SJSA1 (cell line): Measurements from ENCODE around the gene TAF10. TPM values are rescaled to one million over a fixed set of nuclear protein-coding genes. Genes with fewer than 3 reads are reported as not detected.

Experiments
- DNase-seq, 2 experiments: peaks; one replicate each; pipeline ENCODE4 v3.0.0-alpha.2; 2015 to 2020; ENCODE audit warnings: low spot score in 2 of 2, low read depth in 1 of 2
- H3K27ac ChIP-seq: fragments of 250-450 bp; sonication (Bioruptor Pico); 2 replicates; pipeline ENCODE4 v1.5.1; 2020; ENCODE audit warnings: mild to moderate bottlenecking, moderate library complexity
- H3K27me3 ChIP-seq: fragments of 250-450 bp; sonication (Bioruptor Pico); replicated peaks from 2 replicates; pipeline ENCODE4 v1.5.1; 2020; ENCODE audit warnings: mild to moderate bottlenecking, moderate library complexity
- H3K36me3 ChIP-seq: fragments of 250-450 bp; sonication (Bioruptor Pico); 2 replicates; pipeline ENCODE4 v1.5.1; 2020; ENCODE audit warnings: mild to moderate bottlenecking
- H3K4me1 ChIP-seq: fragments of 250-450 bp; sonication (Bioruptor Pico); replicated peaks from 2 replicates; pipeline ENCODE4 v1.6.1; 2021; ENCODE audit warnings: mild to moderate bottlenecking
- H3K4me3 ChIP-seq: fragments of 250-450 bp; sonication (Bioruptor Pico); 2 replicates; pipeline ENCODE4 v1.5.1; 2020; ENCODE audit warnings: mild to moderate bottlenecking
- H3K9me3 ChIP-seq: fragments of 250-450 bp; sonication (Bioruptor Pico); replicated peaks from 2 replicates; pipeline ENCODE4 v1.5.1; 2020; ENCODE audit warnings: mild to moderate bottlenecking
- total RNA-seq: library from RNA; depleted of rRNA; stranded (reverse); fragments of >200 nt; shearing (Covaris generic); gene quantifications from 2 replicates; pipeline ENCODE4 v1.2.3, GENCODE V29; 2014; rRNA removed

Gene TAF10
- total RNA-seq: 25.2 and 35.2 TPM in 2 replicates

DNA sequence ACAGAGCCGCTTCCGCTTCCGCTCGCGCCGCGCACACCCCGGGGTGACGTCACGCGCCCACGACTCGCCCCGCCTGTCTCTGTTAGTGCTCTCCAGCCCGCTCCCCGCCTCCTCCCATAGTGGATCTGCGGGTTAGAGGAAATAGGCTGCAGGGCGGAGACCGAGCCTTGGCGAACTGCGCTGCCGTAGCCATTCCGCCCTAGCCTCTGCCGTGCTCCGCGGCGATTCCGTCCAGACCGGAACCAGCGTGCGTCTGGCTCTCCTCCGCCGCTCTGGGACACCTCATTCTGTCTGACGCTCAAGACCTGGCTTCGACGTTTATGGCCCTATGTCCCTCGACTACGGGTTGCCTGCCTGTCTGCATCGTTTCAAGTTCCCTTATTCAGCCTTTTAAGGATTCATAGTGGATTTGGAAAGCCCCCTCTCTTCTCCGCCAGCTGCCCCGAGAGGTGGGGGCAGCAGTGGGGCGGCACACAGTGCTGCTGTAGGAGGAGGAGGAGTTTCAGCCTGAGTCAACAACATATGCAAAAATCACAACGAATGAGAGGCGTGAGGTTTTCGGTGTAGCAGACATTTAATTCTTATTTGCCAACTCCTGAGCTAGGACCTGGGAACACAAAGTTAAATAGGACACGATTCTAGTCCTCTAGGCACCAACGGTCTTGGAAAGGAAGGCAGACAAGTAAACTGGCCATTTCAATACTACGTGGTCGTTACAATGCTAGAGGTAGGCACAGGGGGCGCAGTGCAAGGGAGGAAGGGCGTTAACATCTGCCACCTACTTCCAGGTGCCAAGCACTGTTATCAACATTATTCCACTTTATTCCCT lies at the start of gene TAF10:
Gene TAF10 (minus strand): TSS at position 4 of the 829 bp plus-strand sequence. CDS start 27 bp downstream, outside the sequence.
- H3K36me3 ChIP-seq: peaks cover 47% of the 10 kb centered on the region
- no peaks in the 10 kb centered on the region for H3K9me3 ChIP-seq
- DNase-seq: peak; percentile 79 to 92
- peak within 1 kb of the TSS; percentile 73 for H3K27ac ChIP-seq
- H3K4me3 ChIP-seq: peak within 1 kb of the TSS; percentile 71
- H3K27me3 ChIP-seq: no peaks in the 10 kb centered on the region
- H3K4me1 ChIP-seq: peaks cover 48% of the 10 kb centered on the region

DNA sequence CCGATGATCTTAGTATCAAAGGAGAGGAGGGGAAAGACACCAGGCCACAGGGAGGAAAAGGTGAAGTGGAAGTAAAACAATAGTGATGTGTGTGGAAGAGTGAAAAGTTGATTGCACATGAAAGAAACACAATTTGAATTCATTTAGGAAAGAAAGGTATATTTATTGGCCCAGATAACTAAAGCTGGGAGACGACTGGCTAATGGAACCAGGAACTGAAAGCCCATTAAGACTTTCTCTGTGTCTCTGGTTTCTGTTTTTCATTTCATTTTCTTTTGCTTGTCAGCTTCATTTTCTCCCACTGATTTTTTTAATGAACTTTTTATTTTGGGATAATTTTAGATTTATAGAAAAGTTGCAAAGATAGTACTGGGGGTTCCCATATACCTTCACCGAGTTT lies 48.7 kb upstream of the TAF10 start:
- no peak overlapping the region for H3K4me3 ChIP-seq
- no peaks in the 10 kb centered on the region for H3K36me3 ChIP-seq
- H3K9me3 ChIP-seq: no peaks in the 10 kb centered on the region
- H3K27ac ChIP-seq: no peak overlapping the region
- H3K4me1 ChIP-seq: no peaks in the 10 kb centered on the region; the same call in 1 of the 2 replicates
- DNase-seq: no peak
- H3K27me3 ChIP-seq: no peaks in the 10 kb centered on the region

GRCh38 chr11:6658647-6659046 lies 46.6 kb upstream of the TAF10 start:
- H3K4me3 ChIP-seq: no peak overlapping the region
- no peaks in the 10 kb centered on the region; the same call in none of the 2 replicates for H3K4me1 ChIP-seq
- no peak for DNase-seq
- no peaks in the 10 kb centered on the region for H3K9me3 ChIP-seq
- no peak overlapping the region for H3K27ac ChIP-seq
- H3K27me3 ChIP-seq: no peaks in the 10 kb centered on the region
- no peaks in the 10 kb centered on the region for H3K36me3 ChIP-seq

DNA sequence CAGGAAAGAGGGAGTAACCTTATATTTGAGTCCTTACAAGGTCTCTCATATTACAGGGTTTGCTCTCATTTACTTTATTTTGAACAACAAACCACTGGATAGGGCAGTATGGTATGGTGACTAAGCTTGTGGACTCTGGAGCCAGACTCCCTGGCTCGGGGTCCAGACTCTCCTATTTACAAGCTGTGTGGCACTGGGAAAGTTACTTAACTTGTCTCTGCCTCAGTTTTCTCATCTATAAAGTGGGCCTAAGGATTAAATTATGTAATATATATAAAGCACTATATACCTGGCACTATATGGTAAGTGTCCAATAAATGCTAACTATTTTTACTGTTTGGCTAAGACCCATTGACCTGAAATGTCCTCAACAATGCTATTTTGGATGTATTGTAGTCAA lies 45.3 kb upstream of the TAF10 start:
- no peaks in the 10 kb centered on the region for H3K27me3 ChIP-seq
- H3K27ac ChIP-seq: no peak overlapping the region
- DNase-seq: no peak

GRCh38 chr11:6656936-6657335 lies 44.9 kb upstream of the TAF10 start:
- no peaks in the 10 kb centered on the region for H3K36me3 ChIP-seq
- H3K27ac ChIP-seq: no peak overlapping the region
- DNase-seq: no peak
- H3K4me3 ChIP-seq: no peak overlapping the region
- no peaks in the 10 kb centered on the region for H3K27me3 ChIP-seq
- no peaks in the 10 kb centered on the region for H3K9me3 ChIP-seq
- H3K4me1 ChIP-seq: no peaks in the 10 kb centered on the region; the same call in none of the 2 replicates

More for the DNA sequence above, 45.3 kb upstream of the TAF10 start:
- no peaks in the 10 kb centered on the region; the same call in none of the 2 replicates for H3K4me1 ChIP-seq
- no peaks in the 10 kb centered on the region for H3K9me3 ChIP-seq
- H3K36me3 ChIP-seq: no peaks in the 10 kb centered on the region
- H3K4me3 ChIP-seq: no peak overlapping the region

DNA sequence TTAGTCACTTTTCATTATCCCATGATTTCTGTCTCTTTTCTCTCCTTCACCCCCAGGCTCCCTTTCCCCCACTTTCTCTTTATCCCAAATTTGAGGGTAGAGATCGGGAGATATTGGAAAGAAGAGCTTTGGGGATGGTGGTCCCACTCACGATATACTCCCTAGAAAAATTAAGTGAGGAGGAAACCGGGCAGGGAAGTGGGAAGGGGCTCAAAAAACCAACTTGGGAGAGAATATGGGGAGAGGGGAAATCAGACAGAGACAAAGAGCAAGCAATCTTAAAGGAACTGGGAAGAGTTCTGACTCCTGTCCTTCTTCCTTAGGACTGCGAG lies 44.5 kb upstream of the TAF10 start:
- Histone ChIP-seq H3K27me3 (no peaks in the 10 kb centered on the region), H3K4me3 (no peak overlapping the region), H3K4me1 (no peaks in the 10 kb centered on the region; the same call in none of the 2 replicates), H3K9me3 (no peaks in the 10 kb centered on the region), H3K36me3 (no peaks in the 10 kb centered on the region), H3K27ac (no peak overlapping the region)
- DNase-seq: no peak

DNA sequence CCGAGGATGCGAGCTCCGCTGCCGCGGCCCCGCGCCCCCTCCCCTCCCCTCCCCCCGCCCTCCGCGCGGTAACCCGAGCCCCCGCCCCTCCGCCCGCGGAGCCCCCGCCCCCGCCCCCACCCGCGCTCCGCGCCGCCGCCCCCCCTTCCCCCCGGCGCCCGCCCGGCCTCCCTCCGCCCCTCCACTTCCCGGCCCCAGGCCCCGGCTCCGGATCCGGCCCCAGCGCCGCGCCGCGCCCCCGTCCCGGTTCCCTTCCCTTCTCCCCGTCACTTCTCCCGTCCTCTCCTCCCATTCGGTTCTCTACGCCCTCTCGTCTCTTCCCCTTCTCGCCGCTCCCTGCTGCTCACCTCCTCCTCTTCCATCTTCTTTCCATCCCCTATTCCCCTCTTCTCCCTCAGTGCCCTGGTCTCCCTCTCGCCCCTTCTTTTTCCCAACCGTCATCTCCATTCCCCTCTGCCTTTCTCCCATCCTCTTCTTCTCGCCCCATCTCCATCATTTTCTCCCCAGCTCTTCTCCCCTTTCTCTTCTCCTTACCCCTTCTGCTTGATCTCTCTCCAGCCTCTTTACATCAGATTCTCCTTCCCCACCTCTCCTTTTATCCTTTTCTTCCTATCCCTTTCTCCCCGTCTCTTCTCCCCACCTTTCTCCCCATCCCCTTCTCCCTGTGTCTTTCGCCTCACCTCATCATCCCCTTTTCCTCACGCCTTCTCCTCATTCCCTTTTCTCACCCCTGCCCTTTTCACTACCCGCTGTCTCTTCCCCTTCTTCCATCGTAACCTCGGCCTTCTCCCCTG lies 44.0 kb upstream of the TAF10 start, which contains the start of gene DCHS1:
Gene DCHS1 (minus strand): TSS at position 20 of the 794 bp plus-strand sequence. CDS start 14,196 bp downstream, outside the sequence.
- peak within 1 kb of the TSS; percentile 41 for H3K4me3 ChIP-seq
- no peaks in the 10 kb centered on the region for H3K36me3 ChIP-seq
- no peak within 1 kb of the TSS for H3K27ac ChIP-seq
- no peaks in the 10 kb centered on the region for H3K9me3 ChIP-seq
- no peaks in the 10 kb centered on the region; the same call in none of the 2 replicates for H3K4me1 ChIP-seq
- H3K27me3 ChIP-seq: no peaks in the 10 kb centered on the region
- no peak for DNase-seq

DNA sequence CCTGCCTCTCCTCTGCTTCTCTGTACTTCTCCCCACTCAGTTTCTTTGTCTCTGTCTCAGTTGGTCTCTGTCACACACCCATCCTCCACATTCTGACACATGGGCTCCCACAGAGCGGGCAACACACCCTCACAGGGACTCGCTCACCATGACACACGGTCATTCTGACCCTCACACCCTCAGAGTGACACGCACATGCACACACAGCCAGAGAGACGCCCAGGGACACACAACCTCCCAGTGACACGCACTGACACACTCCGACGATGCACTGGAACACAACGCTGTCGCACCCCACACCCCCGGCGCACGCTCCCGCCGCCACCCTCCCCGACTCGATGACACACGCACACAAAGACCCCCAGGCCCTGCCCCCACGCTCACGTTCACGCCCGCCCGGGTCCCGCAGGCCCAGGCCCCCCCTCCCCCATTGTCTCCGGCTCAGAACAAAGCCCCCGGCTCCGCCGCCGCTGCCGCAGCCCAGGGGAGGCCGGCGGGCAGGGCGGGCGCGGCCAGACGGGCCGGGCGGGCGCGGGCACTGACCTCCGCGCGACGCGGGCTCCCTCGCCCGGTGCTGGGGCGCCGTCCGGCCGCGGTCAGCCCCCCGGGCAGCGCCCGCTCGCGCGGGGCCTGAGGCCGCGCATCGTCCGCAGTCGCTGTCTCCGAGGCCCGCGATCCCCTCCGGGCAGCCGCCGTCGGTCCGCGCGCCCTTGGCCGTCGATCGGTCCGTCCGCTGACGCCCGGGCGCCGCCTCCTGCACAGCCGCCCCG lies 43.2 kb upstream of the TAF10 start:
- H3K9me3 ChIP-seq: no peaks in the 10 kb centered on the region
- H3K4me3 ChIP-seq: peak overlapping the region; percentile 41
- no peak overlapping the region for H3K27ac ChIP-seq
- DNase-seq: no peak
- no peaks in the 10 kb centered on the region; the same call in none of the 2 replicates for H3K4me1 ChIP-seq
- no peaks in the 10 kb centered on the region for H3K27me3 ChIP-seq
- no peaks in the 10 kb centered on the region for H3K36me3 ChIP-seq

- H3K27ac ChIP-seq: no peak overlapping the region
- no peaks in the 10 kb centered on the region for H3K27me3 ChIP-seq
- no peaks in the 10 kb centered on the region for H3K9me3 ChIP-seq
- H3K36me3 ChIP-seq: no peaks in the 10 kb centered on the region
- no peak for DNase-seq
- no peaks in the 10 kb centered on the region; the same call in none of the 2 replicates for H3K4me1 ChIP-seq
- H3K4me3 ChIP-seq: peak overlapping the region; percentile 41
Observed at GRCh38 chr11:6654281-6655019, 42.4 kb upstream of the TAF10 start.

GRCh38 chr11:6653656-6654055 lies 41.6 kb upstream of the TAF10 start:
- Histone ChIP-seq H3K4me3 (no peak overlapping the region), H3K9me3 (no peaks in the 10 kb centered on the region), H3K36me3 (no peaks in the 10 kb centered on the region), H3K27me3 (no peaks in the 10 kb centered on the region), H3K4me1 (no peaks in the 10 kb centered on the region; the same call in none of the 2 replicates), H3K27ac (no peak overlapping the region)
- no peak for DNase-seq

GRCh38 chr11:6653097-6653496 lies 41.1 kb upstream of the TAF10 start:
- no peak for DNase-seq

DNA sequence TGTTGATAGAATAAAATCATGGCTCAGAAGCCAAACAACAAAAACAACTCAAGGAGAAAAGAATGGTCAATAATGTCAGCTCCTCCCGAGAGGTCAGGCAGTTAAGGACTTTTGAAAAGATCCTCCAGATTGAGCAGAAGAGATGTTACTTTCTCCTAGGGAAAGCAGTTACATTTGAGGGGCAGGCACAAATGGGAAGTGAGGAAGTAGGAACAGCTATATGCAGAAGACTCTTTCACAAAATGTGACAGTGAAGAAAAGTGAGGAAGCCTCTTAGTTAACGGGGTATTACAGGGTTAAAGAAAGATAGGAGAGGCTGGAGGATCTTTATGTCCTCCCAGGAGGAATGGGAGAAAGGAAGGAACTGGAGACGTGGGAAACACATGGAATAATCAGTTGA lies 40.2 kb upstream of the TAF10 start:
- DNase-seq: no peak
- H3K9me3 ChIP-seq: no peaks in the 10 kb centered on the region
- H3K36me3 ChIP-seq: no peaks in the 10 kb centered on the region
- H3K27ac ChIP-seq: no peak overlapping the region
- H3K27me3 ChIP-seq: no peaks in the 10 kb centered on the region
- H3K4me3 ChIP-seq: no peak overlapping the region
- H3K4me1 ChIP-seq: no peaks in the 10 kb centered on the region; the same call in none of the 2 replicates

More at GRCh38 chr11:6653097-6653496, 41.1 kb upstream of the TAF10 start:
- Histone ChIP-seq H3K4me3 (no peak overlapping the region), H3K27me3 (no peaks in the 10 kb centered on the region), H3K4me1 (no peaks in the 10 kb centered on the region; the same call in none of the 2 replicates), H3K27ac (no peak overlapping the region), H3K36me3 (no peaks in the 10 kb centered on the region), H3K9me3 (no peaks in the 10 kb centered on the region)

DNA sequence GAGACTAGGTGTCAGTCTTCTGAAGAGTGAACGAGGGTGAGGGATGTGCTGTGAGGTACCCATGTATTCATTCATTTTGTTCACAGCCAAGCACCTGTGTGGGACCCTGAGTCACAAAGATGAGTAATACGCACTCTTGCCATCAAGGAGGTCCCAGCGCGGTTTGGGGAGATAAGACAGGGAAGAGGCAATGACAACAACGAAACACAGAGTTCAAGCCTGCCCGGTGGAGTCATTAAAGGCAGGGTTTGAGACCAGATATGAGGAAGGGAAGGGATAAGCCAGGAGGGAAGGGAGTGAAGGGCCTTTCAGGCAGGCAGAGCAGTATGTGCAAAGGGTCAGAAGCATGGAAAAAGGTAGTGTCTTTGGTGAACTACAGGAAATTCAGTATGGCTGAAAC lies 39.0 kb upstream of the TAF10 start:
- H3K4me3 ChIP-seq: no peak overlapping the region
- H3K27me3 ChIP-seq: no peaks in the 10 kb centered on the region
- no peaks in the 10 kb centered on the region for H3K9me3 ChIP-seq
- no peaks in the 10 kb centered on the region for H3K36me3 ChIP-seq
- H3K27ac ChIP-seq: no peak overlapping the region
- H3K4me1 ChIP-seq: no peaks in the 10 kb centered on the region; the same call in none of the 2 replicates
- no peak for DNase-seq
